ENCODE measurements around the gene KRTAP10-1.

Gene KRTAP10-1

DNA sequence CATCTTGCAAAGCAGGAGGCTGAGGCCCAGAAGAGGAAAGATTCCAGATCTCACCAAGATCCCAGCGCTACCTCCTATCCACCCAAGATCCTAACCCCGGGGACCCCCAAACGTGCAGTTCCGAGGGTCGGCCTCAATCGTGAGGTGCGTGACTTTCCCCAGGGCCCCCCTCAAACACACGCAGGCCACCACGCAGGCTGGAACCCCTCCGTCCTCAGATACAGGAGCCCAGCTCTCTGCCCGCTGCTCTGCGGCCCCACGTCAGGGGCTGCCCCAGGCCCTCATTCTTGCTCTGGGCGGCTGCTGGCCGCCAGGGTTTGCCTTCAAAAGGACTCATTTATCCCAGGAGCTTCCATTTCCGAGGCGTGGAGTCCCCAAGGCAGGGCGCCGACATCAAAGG lies 39.9 kb downstream of the KRTAP10-1 start:
- Mint-ChIP-seq H3K36me3 (ENCODE audit: low read depth) (no peaks in the 10 kb centered on the region), H3K9me3 (no peaks in the 10 kb centered on the region), H3K27ac (no peak overlapping the region), H3K27me3 (no peaks in the 10 kb centered on the region), H3K4me3 (no peak overlapping the region), H3K4me1 (ENCODE audit: low read depth) (no peaks in the 10 kb centered on the region)

DNA sequence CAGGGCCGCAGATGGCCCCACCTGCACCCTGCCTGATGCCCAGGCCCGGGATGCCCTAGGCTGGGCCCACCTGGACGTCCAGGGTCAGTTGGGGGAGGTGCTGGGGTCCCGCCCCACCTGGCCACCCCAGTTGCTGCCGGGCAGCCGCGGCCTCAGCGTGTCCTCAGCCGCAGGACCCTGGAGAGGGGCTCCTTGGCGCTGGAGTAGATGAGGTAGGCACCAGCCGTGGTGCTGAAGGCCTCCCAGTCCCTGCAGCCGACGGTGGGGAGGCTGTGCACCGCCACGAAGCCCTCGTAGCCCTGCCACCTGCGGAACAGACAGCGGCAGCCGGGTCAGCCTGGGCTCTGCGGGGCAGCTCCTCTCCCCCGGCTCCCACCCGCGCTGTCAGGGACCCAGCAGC lies 40.4 kb downstream of the KRTAP10-1 start:
- no peak overlapping the region for H3K27ac Mint-ChIP-seq
- no peaks in the 10 kb centered on the region for H3K4me1 Mint-ChIP-seq (ENCODE audit: low read depth)
- no peak overlapping the region for H3K4me3 Mint-ChIP-seq
- H3K36me3 Mint-ChIP-seq (ENCODE audit: low read depth): no peaks in the 10 kb centered on the region
- H3K9me3 Mint-ChIP-seq: no peaks in the 10 kb centered on the region
- H3K27me3 Mint-ChIP-seq: no peaks in the 10 kb centered on the region

DNA sequence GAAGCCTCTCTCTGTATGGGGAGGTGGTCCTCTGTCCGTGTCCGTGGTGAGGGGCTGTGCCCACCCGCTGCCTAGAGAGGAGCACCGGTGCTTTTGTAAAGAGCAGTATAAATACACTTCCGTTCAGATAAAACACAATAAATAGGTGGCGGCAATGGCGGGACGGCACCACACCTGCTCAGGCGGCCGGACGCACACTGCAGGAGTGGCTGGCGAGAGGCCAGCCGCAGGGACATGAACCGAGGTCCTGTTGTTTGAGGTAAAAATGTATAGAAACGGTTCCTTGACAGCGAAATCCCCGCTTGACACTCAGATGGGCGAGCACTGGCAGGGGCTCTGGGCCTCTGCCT lies 40.8 kb downstream of the KRTAP10-1 start:
- H3K27me3 Mint-ChIP-seq: no peaks in the 10 kb centered on the region
- H3K36me3 Mint-ChIP-seq (ENCODE audit: low read depth): no peaks in the 10 kb centered on the region
- H3K9me3 Mint-ChIP-seq: no peaks in the 10 kb centered on the region
- no peak overlapping the region for H3K4me3 Mint-ChIP-seq
- no peaks in the 10 kb centered on the region for H3K4me1 Mint-ChIP-seq (ENCODE audit: low read depth)
- no peak overlapping the region for H3K27ac Mint-ChIP-seq

DNA sequence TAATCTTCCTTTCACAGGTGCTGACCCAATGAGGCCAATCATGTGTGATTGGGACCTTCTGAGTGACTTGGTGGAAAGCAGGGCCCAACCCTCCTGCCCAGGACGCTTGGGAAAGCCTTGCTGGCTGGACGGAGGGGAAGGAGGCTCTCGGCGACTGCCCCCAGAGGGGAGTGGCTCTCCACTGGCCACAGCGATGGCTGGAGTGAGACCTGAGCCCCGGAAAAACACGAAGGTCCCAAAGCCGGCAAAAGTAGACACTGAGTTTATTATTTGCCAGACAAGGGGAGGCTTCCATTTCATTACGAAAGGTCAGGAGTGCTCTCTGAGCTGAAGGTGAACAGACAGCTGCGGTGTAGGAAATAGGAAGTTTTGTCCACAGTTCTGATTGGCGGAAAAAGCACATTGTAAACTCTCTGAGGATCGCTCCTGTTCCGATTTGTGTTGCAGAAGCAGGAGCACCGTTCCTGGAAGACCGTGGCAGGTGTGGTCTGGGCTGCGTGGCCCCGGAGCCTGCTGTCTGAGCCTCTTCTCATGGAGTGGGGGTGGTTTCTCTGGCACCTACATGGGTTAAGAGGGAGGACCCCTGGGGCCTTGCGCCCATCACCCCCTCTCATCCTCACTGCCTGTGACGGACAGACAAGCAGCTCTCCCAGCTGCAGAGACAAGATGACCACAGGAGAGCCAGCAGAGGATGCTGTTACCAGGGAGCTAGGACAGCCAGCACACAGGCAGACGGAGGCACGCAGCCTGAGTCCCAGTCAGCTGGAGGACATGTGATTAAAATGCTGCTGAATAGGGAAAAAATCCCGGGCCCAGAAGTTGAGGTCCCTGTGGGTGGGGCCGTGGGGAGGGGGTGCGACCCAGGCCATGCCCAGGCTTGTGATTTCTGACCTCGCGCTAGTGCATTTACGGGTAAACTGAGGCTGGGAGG lies 41.5 kb downstream of the KRTAP10-1 start:
- no peak overlapping the region for H3K27ac Mint-ChIP-seq
- no peaks in the 10 kb centered on the region for H3K36me3 Mint-ChIP-seq (ENCODE audit: low read depth)
- no peaks in the 10 kb centered on the region for H3K4me1 Mint-ChIP-seq (ENCODE audit: low read depth)
- H3K27me3 Mint-ChIP-seq: no peaks in the 10 kb centered on the region
- H3K4me3 Mint-ChIP-seq: no peak overlapping the region
- H3K9me3 Mint-ChIP-seq: no peaks in the 10 kb centered on the region

DNA sequence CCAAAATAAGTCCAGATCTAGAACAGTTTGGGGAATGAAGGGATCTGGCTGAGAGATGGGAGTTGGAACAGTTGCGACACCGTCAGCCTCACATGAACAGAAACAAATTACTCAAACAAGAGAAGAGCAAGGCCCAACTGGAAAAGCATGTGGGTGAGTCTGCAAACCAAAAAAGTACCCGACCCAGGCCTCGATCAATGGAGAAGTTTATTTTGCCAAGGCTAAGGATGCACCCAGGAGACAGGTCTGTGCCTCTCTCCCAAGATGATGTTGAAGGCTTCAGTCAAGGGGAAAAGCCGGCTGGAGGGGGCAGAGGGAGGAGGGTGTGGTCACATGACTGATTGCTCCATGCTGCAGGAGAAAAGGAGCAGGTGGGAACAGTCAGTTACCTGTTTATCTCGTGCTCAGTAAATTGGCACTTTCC lies 42.3 kb downstream of the KRTAP10-1 start:
- H3K4me1 Mint-ChIP-seq (ENCODE audit: low read depth): no peaks in the 10 kb centered on the region
- H3K27ac Mint-ChIP-seq: no peak overlapping the region

DNA sequence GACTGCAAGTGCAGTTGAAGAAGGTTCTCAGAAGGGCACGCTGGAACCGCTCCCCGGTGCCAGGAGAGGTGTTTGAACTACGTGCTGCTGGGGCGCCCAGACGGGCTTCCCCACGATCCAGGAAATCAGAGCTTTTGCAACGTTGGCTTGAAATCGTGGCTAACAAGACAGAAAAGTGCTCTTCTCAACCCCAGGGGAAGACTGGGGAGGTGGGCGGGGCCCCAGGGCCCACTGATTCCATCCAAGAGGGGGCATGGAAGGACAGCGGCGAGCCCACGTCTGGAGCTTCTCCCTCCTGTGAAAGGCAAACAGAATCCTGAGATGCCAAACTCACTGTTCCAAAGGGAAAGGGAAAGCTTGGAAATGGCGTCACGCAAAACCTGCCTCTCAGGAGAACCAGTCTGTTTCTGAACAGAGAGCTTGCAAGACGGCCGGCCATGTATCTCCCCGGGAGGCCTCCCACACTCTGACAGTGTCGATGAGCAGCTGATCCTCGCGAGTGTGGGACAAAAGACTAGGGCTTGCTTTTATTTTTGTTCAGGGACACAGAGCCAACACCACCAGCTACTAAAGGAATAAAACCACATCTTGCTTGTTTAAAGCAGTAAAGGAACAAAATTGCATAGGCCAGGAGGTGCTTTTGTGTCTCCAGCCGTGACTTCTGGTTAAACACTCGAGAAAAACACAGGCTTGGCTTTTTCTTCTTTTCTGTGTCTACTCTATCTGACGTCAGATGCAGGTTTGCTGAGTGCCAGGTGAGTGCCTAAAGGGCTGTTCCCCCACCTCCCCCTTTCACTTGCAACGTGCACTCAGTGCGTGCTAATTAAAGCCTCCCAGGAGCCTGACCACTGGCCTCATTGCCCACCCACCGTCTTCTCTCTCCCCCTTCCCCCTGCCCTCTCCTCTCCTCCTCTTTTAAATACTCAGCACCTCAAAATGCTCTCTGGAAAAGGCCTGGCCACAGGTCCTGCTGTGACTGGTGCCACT lies 43.1 kb downstream of the KRTAP10-1 start:
- Mint-ChIP-seq H3K27me3 (peaks cover 5% of the 10 kb centered on the region), H3K27ac (no peak overlapping the region), H3K36me3 (ENCODE audit: low read depth) (no peaks in the 10 kb centered on the region), H3K4me3 (no peak overlapping the region), H3K9me3 (peaks cover 13% of the 10 kb centered on the region), H3K4me1 (ENCODE audit: low read depth) (no peaks in the 10 kb centered on the region)

More for the DNA sequence above, 42.3 kb downstream of the KRTAP10-1 start:
- Mint-ChIP-seq H3K4me3 (no peak overlapping the region), H3K9me3 (peaks cover 6% of the 10 kb centered on the region), H3K36me3 (ENCODE audit: low read depth) (no peaks in the 10 kb centered on the region), H3K27me3 (no peaks in the 10 kb centered on the region)

DNA sequence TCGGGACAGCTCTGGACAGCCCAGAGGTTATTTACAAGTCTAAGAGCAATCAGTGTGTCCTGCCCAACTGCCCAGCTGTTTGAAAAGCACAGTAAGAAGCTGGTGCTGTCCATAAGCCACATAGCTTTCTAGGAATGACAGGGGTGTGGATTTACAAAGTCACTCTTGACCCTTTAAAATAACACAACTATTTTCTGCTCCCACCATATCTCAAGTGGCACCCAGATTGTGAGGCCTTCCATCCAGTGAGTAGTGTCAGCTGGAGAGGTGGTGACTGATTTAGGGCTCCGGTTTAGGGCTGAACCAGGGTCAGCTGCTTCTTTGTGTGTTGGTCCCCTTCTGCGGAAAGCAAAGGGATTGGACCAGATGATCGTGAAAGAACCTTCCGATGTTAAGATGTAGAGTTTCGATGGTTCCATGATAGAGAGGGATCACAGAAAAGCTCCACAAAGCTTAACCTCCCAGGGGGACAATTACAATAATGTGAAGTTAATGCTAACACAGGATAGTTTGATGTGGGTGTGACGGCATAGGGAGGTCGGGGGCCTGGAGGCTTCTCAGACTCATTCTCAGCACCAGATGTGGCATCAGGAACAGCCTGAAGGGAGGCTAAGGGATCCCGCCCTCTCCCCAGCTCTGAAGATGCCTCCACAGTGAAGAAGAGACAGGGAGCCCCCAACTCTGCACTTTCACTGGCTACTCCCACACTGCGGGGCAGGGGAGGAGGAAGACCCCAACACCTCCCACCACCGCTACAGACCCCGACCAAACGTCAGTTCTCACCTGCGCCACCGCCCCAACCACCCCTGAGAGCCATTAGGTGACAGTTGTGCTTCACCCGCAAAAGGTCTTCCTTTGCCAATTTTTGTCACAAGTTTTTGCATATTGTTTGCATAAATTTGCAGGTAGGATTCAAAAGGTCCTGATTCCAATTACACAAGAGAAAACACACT lies 44.1 kb downstream of the KRTAP10-1 start:
- Mint-ChIP-seq H3K4me1 (ENCODE audit: low read depth) (no peaks in the 10 kb centered on the region), H3K4me3 (no peak overlapping the region), H3K27ac (no peak overlapping the region), H3K36me3 (ENCODE audit: low read depth) (no peaks in the 10 kb centered on the region), H3K9me3 (peaks cover 15% of the 10 kb centered on the region), H3K27me3 (peaks cover 8% of the 10 kb centered on the region)

DNA sequence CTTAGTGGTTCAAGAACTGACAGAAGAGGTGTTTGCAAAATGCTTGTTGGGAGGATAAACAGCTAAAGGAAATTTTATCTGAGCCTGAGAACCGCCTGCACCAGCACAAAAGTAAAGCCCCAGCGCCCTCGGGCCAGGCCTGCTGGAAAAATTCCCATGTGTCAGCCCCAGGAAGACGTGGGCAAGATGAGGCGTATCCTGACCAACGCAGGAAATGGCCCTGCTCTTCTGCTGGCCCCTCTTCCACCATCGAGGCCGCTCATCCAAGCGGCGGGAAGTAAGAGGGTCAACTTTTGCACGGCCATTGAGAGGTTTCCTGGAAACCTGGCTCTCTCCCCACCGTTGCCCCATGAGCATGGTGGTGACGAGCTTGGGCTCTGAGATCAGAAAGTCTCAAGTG lies 45.0 kb downstream of the KRTAP10-1 start:
- H3K9me3 Mint-ChIP-seq: peaks cover 15% of the 10 kb centered on the region
- peaks cover 11% of the 10 kb centered on the region for H3K27me3 Mint-ChIP-seq
- H3K4me3 Mint-ChIP-seq: no peak overlapping the region
- no peaks in the 10 kb centered on the region for H3K36me3 Mint-ChIP-seq (ENCODE audit: low read depth)
- H3K4me1 Mint-ChIP-seq (ENCODE audit: low read depth): no peaks in the 10 kb centered on the region
- H3K27ac Mint-ChIP-seq: no peak overlapping the region

DNA sequence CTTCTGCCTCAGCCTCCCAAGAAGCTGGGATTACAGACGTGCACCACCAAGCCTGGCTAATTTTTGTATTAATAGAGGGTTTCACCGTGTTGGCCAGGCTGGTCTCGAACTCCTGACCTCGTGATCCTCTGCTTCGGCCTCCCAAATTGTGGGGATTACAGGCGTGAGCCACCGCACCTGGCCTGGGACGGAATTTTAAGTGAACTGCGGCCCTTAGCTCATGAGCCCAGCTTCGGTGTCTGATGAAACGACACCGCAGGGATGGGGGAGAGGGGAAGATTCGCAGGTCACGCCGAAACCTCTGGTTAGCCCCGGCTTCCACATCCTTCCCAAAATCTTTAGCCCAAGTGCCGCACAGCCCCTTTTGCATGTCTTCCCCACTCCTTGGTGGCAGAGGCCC lies 45.6 kb downstream of the KRTAP10-1 start:
- peaks cover 11% of the 10 kb centered on the region for H3K27me3 Mint-ChIP-seq
- no peaks in the 10 kb centered on the region for H3K4me1 Mint-ChIP-seq (ENCODE audit: low read depth)
- no peak overlapping the region for H3K27ac Mint-ChIP-seq
- H3K4me3 Mint-ChIP-seq: no peak overlapping the region
- no peaks in the 10 kb centered on the region for H3K36me3 Mint-ChIP-seq (ENCODE audit: low read depth)
- H3K9me3 Mint-ChIP-seq: peaks cover 15% of the 10 kb centered on the region

DNA sequence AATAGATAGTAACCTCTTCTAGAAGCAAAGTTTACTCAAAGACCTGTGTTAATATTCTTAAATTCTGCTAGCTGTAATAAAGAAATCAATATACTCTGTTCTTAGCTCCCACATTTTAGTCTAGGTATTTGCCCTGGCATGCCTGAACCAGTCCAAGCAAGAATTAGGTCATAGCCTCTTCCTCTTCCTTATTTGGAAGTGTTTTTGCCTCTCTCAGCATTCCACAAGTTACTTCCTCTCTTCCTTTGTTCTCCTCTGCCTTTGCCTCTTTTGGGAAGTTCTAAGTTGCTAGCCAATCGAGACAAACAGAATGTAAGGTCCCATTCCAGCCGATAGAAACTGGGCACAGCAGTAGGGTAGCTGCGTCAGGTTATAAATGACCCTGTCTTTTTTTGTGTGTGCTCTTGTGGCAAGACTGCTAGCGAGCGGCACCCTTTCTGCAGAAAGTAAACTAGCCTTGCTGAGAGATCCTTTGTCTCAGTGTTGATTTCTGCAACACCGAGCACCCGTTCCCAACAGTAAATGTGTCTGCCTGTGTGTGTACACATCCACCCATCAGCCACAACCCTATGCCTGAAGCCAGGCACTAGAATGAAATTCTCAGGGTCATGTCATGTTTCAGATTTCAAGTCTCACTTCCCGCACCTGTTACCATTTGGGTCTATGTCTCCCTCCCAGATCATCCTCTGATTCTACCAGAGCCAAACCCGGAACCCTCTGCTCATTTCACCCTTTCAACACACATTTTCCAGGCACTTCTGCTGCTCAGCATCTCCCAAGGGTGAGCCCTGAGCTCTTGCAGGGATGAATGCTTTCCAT lies 47.2 kb downstream of the KRTAP10-1 start:
- Mint-ChIP-seq H3K27me3 (peaks cover 11% of the 10 kb centered on the region), H3K4me1 (ENCODE audit: low read depth) (no peaks in the 10 kb centered on the region), H3K27ac (no peak overlapping the region), H3K4me3 (no peak overlapping the region), H3K9me3 (peaks cover 15% of the 10 kb centered on the region), H3K36me3 (ENCODE audit: low read depth) (no peaks in the 10 kb centered on the region)

DNA sequence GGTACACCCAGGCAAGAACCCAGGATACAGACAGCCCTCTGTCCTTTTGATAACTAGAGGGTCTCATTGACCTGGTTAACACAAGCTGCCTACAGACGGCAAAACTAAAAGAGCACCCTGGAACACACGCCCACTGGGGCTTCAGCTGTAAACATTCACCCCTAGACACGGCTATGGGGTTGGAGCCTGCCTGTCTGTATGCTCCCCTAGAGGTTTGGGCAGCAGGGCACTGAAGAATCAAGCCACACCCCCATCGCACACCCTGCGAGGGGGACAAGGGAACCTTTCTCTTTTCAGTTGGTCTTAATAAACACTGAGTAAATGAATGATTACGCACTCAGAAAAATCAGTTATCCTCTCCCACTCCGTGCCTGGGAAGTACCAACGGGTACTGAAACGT lies 49.2 kb downstream of the KRTAP10-1 start:
- H3K9me3 Mint-ChIP-seq: peaks cover 15% of the 10 kb centered on the region
- H3K4me1 Mint-ChIP-seq (ENCODE audit: low read depth): no peaks in the 10 kb centered on the region
- no peak overlapping the region for H3K27ac Mint-ChIP-seq
- no peak overlapping the region for H3K4me3 Mint-ChIP-seq
- no peaks in the 10 kb centered on the region for H3K36me3 Mint-ChIP-seq (ENCODE audit: low read depth)
- peaks cover 11% of the 10 kb centered on the region for H3K27me3 Mint-ChIP-seq

DNA sequence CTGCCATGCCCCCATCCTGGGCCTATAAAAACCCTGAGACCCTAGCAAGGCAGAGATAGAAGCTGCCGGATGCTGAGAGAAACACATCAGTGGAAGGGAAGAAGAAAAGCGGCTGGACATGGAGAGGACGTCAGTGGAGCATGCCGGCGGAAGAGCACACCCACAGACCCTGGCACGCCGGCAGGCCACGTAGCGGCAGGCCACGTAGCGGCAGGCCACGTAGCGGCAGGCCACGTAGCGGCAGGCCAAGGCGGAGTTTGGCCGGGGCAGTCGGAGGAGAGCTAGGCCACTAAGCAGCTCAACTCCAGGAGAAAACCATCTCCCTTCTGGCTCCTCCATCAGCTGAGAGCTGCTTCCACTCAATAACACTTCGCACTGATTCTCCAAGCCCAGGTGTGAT lies 49.6 kb downstream of the KRTAP10-1 start:
- Mint-ChIP-seq H3K4me1 (ENCODE audit: low read depth) (no peaks in the 10 kb centered on the region), H3K9me3 (peaks cover 15% of the 10 kb centered on the region)

DNA sequence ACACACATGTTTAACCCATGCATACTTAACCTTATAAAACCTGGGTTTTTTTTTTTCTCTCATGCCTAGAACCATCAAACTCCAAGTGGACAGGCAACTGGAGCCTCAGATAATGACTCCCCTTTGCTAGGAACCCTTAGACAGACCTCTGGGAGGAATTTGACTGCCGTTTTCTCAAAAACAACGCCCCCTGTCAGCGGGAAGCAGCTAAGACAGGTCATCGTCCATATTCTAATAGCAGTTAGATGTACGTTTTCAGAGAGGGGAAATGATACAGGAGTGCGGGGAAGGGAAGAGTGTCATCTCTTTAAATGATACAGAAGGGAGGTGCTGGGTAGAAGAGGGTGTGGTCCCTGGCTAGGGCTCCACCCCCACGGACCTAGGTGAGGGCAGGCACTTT lies 50.0 kb downstream of the KRTAP10-1 start:
- Mint-ChIP-seq H3K27ac (no peak overlapping the region), H3K9me3 (peaks cover 15% of the 10 kb centered on the region), H3K36me3 (ENCODE audit: low read depth) (no peaks in the 10 kb centered on the region), H3K4me1 (ENCODE audit: low read depth) (no peaks in the 10 kb centered on the region), H3K27me3 (peaks cover 11% of the 10 kb centered on the region), H3K4me3 (no peak overlapping the region)

More for the DNA sequence above, 49.6 kb downstream of the KRTAP10-1 start:
- peaks cover 11% of the 10 kb centered on the region for H3K27me3 Mint-ChIP-seq
- no peak overlapping the region for H3K27ac Mint-ChIP-seq
- H3K36me3 Mint-ChIP-seq (ENCODE audit: low read depth): no peaks in the 10 kb centered on the region
- H3K4me3 Mint-ChIP-seq: no peak overlapping the region
